Measurements from ENCODE around the gene KRT81.

DNA sequence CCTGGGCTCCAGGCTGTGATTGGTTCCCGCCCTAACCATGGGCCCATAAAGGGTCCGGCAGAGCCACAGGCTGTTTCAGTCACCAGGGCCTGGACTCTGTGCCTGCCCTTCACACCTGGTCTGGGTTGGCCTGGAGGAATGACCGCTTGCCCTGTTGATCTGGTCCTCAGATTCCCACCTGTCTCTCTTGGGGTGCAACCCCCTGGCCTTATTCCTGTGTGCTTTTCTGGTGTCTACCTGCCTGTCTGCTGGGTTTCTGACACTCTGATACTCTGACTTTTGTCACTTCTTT lies 32.8 kb upstream of the KRT81 start:
- TF ChIP-seq EZH2 (IDR thresholded peaks at IDR 0.05; ENCODE audit: insufficient read depth, poor library complexity, severe bottlenecking) (no peak), EZH2phosphoT487 (IDR thresholded peaks at IDR 0.05; ENCODE audit: insufficient read depth, low read depth) (no peak)
